ENCODE data around the gene BPIFA3. TPM values are rescaled to one million over a fixed set of nuclear protein-coding genes. Genes with fewer than 3 reads are reported as not detected.

BPIFA3 gene
- total and polyA plus RNA-seq, 5 experiments from 2014 or later: not detected

DNA sequence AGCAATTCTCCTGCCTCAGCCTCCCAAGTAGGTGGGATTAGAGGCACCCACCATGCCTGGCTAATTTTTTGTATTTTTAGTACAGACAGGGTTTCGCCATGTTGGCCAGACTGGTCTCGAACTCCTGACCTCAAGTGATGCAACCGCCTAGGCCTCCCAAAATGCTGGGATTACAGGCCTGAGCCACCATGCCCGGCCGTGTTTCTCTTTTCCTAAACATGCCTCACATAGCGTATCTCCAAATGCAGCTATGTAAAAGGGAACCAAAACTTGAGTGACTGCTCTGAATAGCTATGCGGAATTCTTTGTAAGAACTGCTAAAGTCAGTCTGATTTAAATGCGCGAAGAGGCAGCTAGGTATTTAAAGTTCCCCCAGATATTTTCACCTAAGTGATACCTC is 28.7 kb upstream of the BPIFA3 start:
- DNase-seq (no peak), ATAC-seq (no peak)
- POLR2A ChIA-PET: no interaction called here
- H3K4me1 Mint-ChIP-seq: no peaks in the 10 kb centered on the region
- no peak overlapping the region for H3K27ac Mint-ChIP-seq
- H3K9me3 Mint-ChIP-seq: peaks cover 0 to 4% (median 0%) of the 10 kb centered on the region in 9 donors
- H3K36me3 Mint-ChIP-seq: no peaks in the 10 kb centered on the region
- H3K27me3 Mint-ChIP-seq: peaks cover 5 to 17% (median 8%) of the 10 kb centered on the region in 5 donors
- no peak overlapping the region for H3K4me3 Mint-ChIP-seq

DNA sequence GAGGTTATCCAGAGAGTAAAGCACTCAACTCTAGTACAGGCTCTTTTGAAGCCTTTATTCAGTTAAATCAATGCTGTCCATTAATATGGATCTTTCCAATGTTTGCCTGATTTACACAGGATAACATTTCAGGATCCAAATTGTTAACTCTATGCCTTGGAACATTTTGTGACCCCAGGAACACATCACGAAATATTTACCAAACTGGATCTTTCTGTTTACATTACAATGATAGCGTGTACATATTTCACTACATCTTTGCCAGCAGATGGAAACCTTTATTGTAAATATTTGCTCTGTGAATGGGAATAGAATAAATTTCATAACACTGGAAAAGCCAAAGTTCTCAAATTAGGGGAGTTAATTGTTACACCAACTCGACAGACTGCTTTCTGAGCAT is 25.7 kb upstream of the BPIFA3 start:
- Mint-ChIP-seq H3K9me3 (no peaks in the 10 kb centered on the region), H3K4me3 (no peak overlapping the region), H3K4me1 (peaks cover 0 to 8% (median 3%) of the 10 kb centered on the region in 4 donors), H3K27ac (no peak overlapping the region), H3K36me3 (no peaks in the 10 kb centered on the region), H3K27me3 (peaks cover 5 to 13% (median 11%) of the 10 kb centered on the region in 5 donors)
- DNase-seq (no peak), ATAC-seq (no peak)
- POLR2A ChIA-PET: no interaction called here

DNA sequence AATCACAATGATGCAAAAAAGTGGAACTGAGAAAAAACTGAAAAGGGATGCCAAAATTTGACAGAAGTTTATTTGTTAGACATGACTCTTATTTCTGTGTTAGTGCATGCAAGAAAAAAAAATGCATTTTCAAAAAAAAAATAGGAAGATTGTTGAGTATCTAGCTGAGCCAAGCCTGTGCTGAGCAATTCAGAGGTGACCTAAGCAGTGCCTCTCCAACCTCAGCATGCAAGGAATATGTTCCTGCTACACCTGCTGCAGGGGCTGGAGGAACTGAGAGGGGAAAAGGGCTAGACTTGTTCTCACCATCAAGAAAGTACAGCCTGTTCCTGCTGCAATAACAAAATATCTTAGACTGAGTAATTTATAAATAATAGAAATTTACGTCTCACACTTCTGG is 25.2 kb upstream of the BPIFA3 start:
- POLR2A ChIA-PET: no interaction called here
- Mint-ChIP-seq H3K36me3 (no peaks in the 10 kb centered on the region), H3K9me3 (no peaks in the 10 kb centered on the region), H3K27me3 (peaks cover 5 to 13% (median 11%) of the 10 kb centered on the region in 5 donors), H3K4me1 (peaks cover 0 to 8% (median 3%) of the 10 kb centered on the region in 4 donors), H3K27ac (no peak overlapping the region), H3K4me3 (no peak overlapping the region)
- DNase-seq (no peak), ATAC-seq (no peak)

DNA sequence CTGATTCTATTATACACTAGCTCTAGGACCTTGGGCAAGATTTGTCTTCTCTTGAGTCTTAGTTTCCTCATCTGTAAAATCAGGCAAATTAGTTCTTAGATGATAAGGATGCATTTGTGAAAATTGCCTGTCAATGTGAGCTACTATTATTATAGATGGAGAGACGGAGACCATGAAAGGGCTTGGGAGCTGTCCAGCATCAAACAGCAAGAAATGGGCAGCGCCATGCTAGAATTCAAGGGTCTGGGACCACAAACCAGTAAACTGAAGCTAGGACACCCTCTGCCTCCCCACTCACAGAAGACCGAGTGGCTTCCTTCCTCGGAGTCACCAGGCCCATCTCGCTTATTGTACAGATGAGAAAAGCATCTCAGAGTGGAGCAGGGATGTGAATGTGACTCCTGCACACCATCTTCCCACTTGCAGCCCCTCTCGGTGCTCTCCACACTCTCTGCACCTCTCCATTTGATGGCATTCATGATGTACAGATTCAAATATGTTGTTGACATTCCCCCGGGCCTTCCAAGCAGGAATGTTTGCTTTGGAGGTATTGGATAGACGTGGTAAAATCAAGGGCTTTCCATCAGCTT is 24.1 kb upstream of the BPIFA3 start:
- DNase-seq: no peak
- Mint-ChIP-seq H3K27me3 (peaks cover 5 to 14% (median 11%) of the 10 kb centered on the region in 5 donors), H3K27ac (no peak overlapping the region), H3K36me3 (no peaks in the 10 kb centered on the region), H3K4me3 (no peak overlapping the region), H3K9me3 (no peaks in the 10 kb centered on the region), H3K4me1 (peaks cover 0 to 8% (median 3%) of the 10 kb centered on the region in 4 donors)
- POLR2A ChIA-PET: no interaction called here
- ATAC-seq: no peak

DNA sequence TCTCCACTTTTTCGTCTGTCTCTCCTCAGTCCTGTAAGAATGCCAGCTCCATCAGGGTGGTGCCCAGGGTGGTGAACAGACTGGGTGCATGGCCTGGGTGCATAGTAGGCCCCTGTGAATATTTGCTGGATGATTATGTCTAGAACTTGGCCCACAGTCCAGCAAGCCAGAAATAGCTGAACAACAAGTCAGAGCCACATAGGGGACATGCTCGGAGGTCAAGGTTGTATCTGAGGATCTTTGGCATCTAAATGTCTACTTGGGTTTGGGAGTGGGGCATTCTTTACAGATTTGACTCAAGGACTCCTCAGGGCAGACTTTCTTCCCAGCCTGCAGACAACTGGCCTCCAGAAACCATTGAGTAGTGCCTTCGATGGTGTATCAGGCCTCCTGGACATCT is 18.1 kb upstream of the BPIFA3 start:
- no peak overlapping the region for H3K4me3 Mint-ChIP-seq
- H3K27ac Mint-ChIP-seq: no peak overlapping the region
- POLR2A ChIA-PET: no interaction called here
- H3K9me3 Mint-ChIP-seq: no peaks in the 10 kb centered on the region
- ATAC-seq (no peak), DNase-seq (no peak)
- H3K27me3 Mint-ChIP-seq: peaks cover 8 to 31% (median 27%) of the 10 kb centered on the region in 5 donors
- no peaks in the 10 kb centered on the region for H3K36me3 Mint-ChIP-seq
- H3K4me1 Mint-ChIP-seq: peaks cover 0 to 8% (median 4%) of the 10 kb centered on the region in 4 donors

DNA sequence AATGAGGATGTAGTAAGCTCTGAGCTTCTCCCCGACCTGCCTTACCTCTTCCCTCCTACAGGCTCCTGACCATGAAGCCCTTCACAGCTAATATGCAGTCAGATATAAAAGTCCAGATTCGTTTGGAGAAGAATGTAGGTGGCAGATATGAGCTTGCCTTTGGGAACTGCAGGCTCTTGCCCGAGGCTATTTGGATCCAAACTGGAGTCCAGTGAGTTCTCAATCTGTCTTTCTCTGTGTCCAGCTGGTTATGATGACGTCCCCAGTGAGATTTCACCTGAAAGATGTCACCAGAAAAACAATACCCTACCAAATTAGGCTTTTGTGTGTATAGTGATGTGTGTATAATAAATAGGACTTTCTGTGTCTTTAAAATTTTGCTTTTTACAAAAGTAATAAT is 14.7 kb upstream of the BPIFA3 start:
- DNase-seq (no peak), ATAC-seq (no peak)
- Mint-ChIP-seq H3K27ac (no peak overlapping the region), H3K36me3 (no peaks in the 10 kb centered on the region), H3K27me3 (peaks cover 10 to 47% (median 32%) of the 10 kb centered on the region in 5 donors), H3K9me3 (peaks cover 0 to 4% (median 0%) of the 10 kb centered on the region in 9 donors), H3K4me3 (no peak overlapping the region), H3K4me1 (peaks cover 0 to 3% (median 0%) of the 10 kb centered on the region in 4 donors)
- POLR2A ChIA-PET: no interaction called here

DNA sequence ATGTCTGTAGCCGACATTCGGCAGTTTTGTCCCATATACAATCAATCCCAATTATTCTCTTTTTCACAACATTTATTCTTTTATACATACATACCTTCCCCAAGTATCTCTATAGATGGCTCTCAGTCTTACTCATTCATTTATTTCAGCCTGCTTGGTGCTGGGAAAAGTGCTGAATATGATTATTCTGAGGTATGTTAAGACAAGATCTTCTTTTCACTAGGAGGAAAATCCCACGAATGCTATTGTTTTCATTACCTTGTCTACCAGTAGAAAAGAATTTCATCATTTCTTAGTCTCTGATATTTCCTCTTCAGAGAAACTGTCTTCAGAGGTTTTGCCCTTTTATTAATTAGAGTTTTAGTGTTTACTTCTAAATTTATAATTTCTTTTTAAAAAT is 13.7 kb upstream of the BPIFA3 start:
- H3K9me3 Mint-ChIP-seq: peaks cover 0 to 9% (median 0%) of the 10 kb centered on the region in 9 donors
- POLR2A ChIA-PET: no interaction called here

DNA sequence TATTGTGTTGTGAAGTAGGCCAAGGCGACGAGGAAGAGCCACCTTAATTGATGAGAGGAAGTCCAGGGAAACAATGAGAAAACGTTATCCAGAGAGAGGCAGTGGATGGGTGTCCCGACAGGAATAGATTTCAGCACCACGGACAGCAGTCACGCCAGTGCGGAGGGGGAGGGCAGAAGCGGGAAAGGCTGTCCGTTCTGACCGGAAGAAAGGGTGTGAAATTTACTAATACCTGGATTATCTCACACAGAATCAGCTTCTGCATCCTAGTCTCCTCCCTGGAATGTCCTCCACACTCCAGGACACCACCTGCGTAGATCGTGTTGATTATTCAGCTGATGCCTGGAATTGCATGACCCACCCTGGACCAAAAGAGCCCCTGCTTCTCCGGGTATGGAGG is 7.4 kb upstream of the BPIFA3 start:
- H3K4me3 Mint-ChIP-seq: no peak overlapping the region
- H3K36me3 Mint-ChIP-seq: peaks cover 0 to 5% (median 0%) of the 10 kb centered on the region in 3 donors
- H3K9me3 Mint-ChIP-seq: peaks cover 0 to 9% (median 3%) of the 10 kb centered on the region in 9 donors
- DNase-seq: peak in 7 of 10 donors; percentile 7 to 36 (median 22)
- ATAC-seq: no peak
- POLR2A ChIA-PET: no interaction called here
- no peak overlapping the region for H3K27ac Mint-ChIP-seq
- peaks cover 0 to 6% (median 5%) of the 10 kb centered on the region in 4 donors for H3K4me1 Mint-ChIP-seq
- H3K27me3 Mint-ChIP-seq: peaks cover 28 to 77% (median 51%) of the 10 kb centered on the region in 5 donors

More for the DNA sequence above, 13.7 kb upstream of the BPIFA3 start:
- ATAC-seq (no peak), DNase-seq (no peak)
- Mint-ChIP-seq H3K27ac (no peak overlapping the region), H3K27me3 (peaks cover 17 to 50% (median 39%) of the 10 kb centered on the region in 5 donors), H3K36me3 (no peaks in the 10 kb centered on the region), H3K4me1 (peaks cover 0 to 2% (median 0%) of the 10 kb centered on the region in 4 donors), H3K4me3 (no peak overlapping the region)

DNA sequence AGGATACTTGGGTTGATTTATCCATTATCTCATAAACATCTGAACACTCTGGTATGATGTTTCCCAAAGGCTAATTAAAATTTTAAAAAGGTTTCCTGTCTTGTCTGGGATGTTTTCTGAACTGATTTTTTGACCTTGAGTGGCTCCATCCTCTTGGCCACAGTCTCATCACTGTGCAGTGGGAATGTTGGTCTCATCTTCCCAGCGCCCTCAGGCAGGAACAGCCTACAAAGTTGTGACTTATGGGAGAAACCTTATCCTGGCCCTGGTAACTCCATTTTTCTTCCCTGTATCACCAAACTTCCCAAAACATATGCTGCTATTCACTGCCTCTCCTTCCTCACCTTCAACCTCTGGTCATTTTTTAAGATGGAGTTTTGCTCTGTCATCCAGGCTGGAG is 6.8 kb upstream of the BPIFA3 start:
- Mint-ChIP-seq H3K4me3 (no peak overlapping the region), H3K36me3 (peaks cover 0 to 5% (median 0%) of the 10 kb centered on the region in 3 donors), H3K27me3 (peaks cover 32 to 80% (median 52%) of the 10 kb centered on the region in 5 donors), H3K27ac (no peak overlapping the region), H3K9me3 (peaks cover 0 to 9% (median 3%) of the 10 kb centered on the region in 9 donors), H3K4me1 (peaks cover 0 to 6% (median 5%) of the 10 kb centered on the region in 4 donors)
- no peak for DNase-seq
- POLR2A ChIA-PET: no interaction called here
- ATAC-seq: no peak

DNA sequence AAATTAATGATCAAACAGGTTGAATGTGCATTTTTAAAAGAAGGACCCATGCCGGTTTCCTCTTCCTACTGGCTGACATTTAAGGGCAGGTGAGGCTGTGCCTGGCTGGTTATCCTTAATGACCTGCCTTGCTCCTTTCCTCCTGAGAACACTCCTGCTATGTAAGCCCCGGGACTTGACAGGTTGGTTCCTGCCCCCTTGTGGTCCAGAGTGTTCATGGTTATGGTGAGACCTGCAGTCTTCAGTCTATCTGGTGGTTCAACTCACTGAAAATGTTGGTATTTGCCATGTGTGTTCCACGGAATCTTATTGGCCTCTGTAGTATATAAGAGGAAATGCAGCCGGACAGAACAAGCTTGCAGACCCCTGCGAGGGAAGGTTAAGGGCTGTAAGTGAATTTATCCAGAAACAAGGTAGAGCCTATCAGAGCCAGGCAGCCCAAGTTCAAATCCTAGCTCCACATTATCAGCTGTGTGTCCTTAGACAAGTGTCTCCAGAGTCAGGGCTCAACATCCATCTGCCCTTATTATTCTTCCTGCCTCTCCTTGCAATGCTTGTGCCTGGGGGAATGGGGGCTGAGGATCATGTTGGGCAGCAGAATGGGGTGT is 5.2 kb upstream of the BPIFA3 start:
- Mint-ChIP-seq H3K36me3 (peaks cover 0 to 5% (median 0%) of the 10 kb centered on the region in 3 donors), H3K4me3 (no peak overlapping the region), H3K27me3 (peaks cover 34 to 93% (median 62%) of the 10 kb centered on the region in 5 donors), H3K4me1 (peaks cover 0 to 6% (median 5%) of the 10 kb centered on the region in 4 donors), H3K27ac (no peak overlapping the region), H3K9me3 (peaks cover 0 to 9% (median 3%) of the 10 kb centered on the region in 9 donors)
- POLR2A ChIA-PET: no interaction called here
- peak in 3 of 10 donors; percentile 16 to 20 (median 17) for DNase-seq
- ATAC-seq: no peak

DNA sequence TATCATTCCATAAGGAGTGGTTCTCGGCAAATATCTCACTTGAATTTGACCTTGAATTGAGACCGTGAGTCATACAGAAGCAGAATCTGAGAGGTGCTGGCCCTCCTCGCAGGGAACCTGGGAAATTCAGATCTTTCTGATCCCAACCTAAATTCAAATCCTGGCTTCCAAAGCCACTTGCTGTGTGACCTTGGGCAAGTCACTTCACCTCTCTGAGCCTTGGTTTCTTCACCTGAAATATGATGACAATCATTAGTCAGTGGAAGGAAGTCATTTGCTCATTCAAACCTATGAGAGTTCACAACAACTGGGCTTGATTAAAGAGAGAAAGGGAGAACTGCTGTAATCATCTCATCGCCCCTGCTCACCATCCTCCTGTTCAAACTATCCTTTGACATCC is 7.2 kb downstream of the BPIFA3 start:
- no peaks in the 10 kb centered on the region for H3K9me3 Mint-ChIP-seq
- no peaks in the 10 kb centered on the region for H3K4me1 Mint-ChIP-seq
- POLR2A ChIA-PET: no interaction called here
- peaks cover 9 to 26% (median 24%) of the 10 kb centered on the region in 5 donors for H3K27me3 Mint-ChIP-seq
- no peak overlapping the region for H3K4me3 Mint-ChIP-seq
- ATAC-seq (no peak), DNase-seq (no peak)
- H3K27ac Mint-ChIP-seq: no peak overlapping the region
- peaks cover 0 to 9% (median 0%) of the 10 kb centered on the region in 3 donors for H3K36me3 Mint-ChIP-seq

DNA sequence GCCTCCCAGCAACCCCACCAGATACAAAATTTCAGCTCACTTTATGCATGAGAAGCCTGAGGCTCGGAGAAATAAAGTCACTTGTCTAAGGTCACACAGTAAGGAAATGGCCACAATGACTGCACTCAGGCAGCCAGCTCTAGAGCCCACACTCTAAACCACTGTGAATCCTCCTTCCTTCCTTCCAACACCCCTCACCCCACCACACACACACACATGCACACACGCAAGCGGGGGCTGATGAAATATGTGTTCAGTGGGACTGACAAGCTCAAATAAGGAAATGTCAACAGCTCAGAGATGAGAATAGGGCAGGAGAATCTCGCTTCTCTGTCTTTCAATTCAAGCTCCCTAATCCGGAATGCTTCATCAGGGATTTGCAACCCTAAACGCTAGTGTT is 12.7 kb downstream of the BPIFA3 start:
- H3K27ac Mint-ChIP-seq: no peak overlapping the region
- H3K36me3 Mint-ChIP-seq: peaks cover 0 to 5% (median 0%) of the 10 kb centered on the region in 3 donors
- POLR2A ChIA-PET: no interaction called here
- H3K27me3 Mint-ChIP-seq: peaks cover 9 to 30% (median 21%) of the 10 kb centered on the region in 5 donors
- no peak for ATAC-seq
- peaks cover 0 to 11% (median 4%) of the 10 kb centered on the region in 4 donors for H3K4me1 Mint-ChIP-seq
- H3K9me3 Mint-ChIP-seq: no peaks in the 10 kb centered on the region
- H3K4me3 Mint-ChIP-seq: no peak overlapping the region
- DNase-seq: no peak

DNA sequence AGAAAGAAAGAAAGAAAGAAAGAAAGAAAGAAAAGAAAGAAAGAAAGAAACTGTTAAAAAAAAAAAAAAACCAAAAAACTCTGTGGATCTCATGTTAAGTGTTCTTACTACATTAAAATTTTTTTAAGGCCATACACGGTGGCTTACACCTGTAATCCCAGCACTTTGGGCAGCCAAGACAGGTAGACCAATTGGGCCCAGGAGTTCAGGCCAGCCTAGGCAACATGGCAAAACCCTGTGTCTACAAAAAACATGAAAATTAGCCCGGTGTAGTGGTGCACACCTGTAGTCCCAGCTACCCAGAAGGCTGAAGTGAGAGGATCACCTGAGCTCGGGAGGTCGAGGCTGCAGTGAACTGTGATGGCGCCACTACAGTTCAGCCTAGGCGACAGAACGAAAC is 14.1 kb downstream of the BPIFA3 start:
- H3K4me3 Mint-ChIP-seq: no peak overlapping the region
- H3K27me3 Mint-ChIP-seq: peaks cover 3 to 18% (median 11%) of the 10 kb centered on the region in 5 donors
- H3K27ac Mint-ChIP-seq: no peak overlapping the region
- ATAC-seq (no peak), DNase-seq (no peak)
- POLR2A ChIA-PET: no interaction called here
- no peaks in the 10 kb centered on the region for H3K36me3 Mint-ChIP-seq
- peaks cover 0 to 11% (median 4%) of the 10 kb centered on the region in 4 donors for H3K4me1 Mint-ChIP-seq
- H3K9me3 Mint-ChIP-seq: no peaks in the 10 kb centered on the region
